ENCODE results near the gene CLDN9. TPM values are rescaled to one million over a fixed set of nuclear protein-coding genes. Genes with fewer than 3 reads are reported as not detected.

The CLDN9 gene
- total RNA-seq, 1 experiment from 2014 or later = not detected

- TF ChIP-seq EZH2 (IDR thresholded peaks at IDR 0.05; ENCODE audit: borderline replicate concordance, low read depth, low read length, poor library complexity, severe bottlenecking) = no peak
- TF ChIP-seq, protein P1, sequence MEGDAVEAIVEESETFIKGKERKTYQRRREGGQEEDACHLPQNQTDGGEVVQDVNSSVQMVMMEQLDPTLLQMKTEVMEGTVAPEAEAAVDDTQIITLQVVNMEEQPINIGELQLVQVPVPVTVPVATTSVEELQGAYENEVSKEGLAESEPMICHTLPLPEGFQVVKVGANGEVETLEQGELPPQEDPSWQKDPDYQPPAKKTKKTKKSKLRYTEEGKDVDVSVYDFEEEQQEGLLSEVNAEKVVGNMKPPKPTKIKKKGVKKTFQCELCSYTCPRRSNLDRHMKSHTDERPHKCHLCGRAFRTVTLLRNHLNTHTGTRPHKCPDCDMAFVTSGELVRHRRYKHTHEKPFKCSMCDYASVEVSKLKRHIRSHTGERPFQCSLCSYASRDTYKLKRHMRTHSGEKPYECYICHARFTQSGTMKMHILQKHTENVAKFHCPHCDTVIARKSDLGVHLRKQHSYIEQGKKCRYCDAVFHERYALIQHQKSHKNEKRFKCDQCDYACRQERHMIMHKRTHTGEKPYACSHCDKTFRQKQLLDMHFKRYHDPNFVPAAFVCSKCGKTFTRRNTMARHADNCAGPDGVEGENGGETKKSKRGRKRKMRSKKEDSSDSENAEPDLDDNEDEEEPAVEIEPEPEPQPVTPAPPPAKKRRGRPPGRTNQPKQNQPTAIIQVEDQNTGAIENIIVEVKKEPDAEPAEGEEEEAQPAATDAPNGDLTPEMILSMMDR (conservative IDR thresholded peaks at IDR 0.05; ENCODE audit: low read depth, low read length) = no peak
- Histone ChIP-seq H3K9me3 (ENCODE audit: low read depth, low read length, poor library complexity, severe bottlenecking) (no peaks in the 10 kb centered on the region), H3K4me1 (ENCODE audit: insufficient read depth, low read length, poor library complexity, severe bottlenecking) (peaks cover 4% of the 10 kb centered on the region), H3K27ac (ENCODE audit: low read depth, low read length, poor library complexity, severe bottlenecking) (no peak overlapping the region), H3K27me3 (replicated peaks; ENCODE audit: insufficient read depth, low read depth, low read length, poor library complexity) (peaks cover 87% of the 10 kb centered on the region), H3K4me3 (ENCODE audit: low read depth, low read length, poor library complexity, severe bottlenecking) (no peak overlapping the region), H3K36me3 (ENCODE audit: insufficient read depth, low read length, poor library complexity, severe bottlenecking) (no peaks in the 10 kb centered on the region)
- POLR2A ChIA-PET (ENCODE audit: low non-redundant PET) = no interaction called here
- DNase-seq (ENCODE audit: low spot score) = no peak
- intact Hi-C loops (cut with micrococcal nuclease; ENCODE audit: unreplicated experiment) = no loop called here
- BruUV-seq (replicated peaks) = no TSS peak
- CTCF ChIA-PET = interaction anchor here (1.0 kb wide), 1 partner anchor 19 kb away, joined by 4 read pairs; no protein-coding TSS in a partner anchor
Measured at GRCh38 chr16:3009568-3010390, 2.9 kb upstream of the CLDN9 start.

DNA sequence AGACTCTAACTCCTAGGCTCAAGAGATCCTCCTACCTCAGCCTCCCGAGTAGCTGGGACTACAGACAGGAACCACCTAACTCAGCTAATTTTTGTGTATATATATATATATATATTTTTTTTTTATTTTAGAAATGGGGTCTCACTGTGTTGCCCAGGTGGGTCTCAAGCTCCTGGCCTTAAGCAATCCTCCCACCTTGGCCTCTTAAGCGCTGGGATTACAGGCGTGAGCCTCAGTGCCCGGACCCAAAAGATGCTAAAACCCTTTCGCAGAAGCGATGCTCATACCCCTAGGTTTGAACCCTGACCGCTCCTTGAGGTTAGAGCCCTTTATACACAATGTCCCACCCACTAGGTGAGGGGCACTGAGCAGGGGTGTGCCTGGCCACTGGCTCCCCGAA lies 2.2 kb upstream of the CLDN9 start:
- no peaks in the 10 kb centered on the region for H3K9me3 ChIP-seq (ENCODE audit: low read depth, low read length, poor library complexity, severe bottlenecking)
- TF ChIP-seq EZH2 (IDR thresholded peaks at IDR 0.05; ENCODE audit: borderline replicate concordance, low read depth, low read length, poor library complexity, severe bottlenecking) = no peak
- TF ChIP-seq, protein P1 (conservative IDR thresholded peaks at IDR 0.05; ENCODE audit: low read depth, low read length) = no peak
- intact Hi-C loops (cut with micrococcal nuclease; ENCODE audit: unreplicated experiment) = no loop called here
- CTCF ChIA-PET = interaction anchor here (0.6 to 1.0 kb wide), 2 partner anchors 18 to 21 kb away, joined by 3 to 4 read pairs; no protein-coding TSS in a partner anchor
- peaks cover 4% of the 10 kb centered on the region for H3K4me1 ChIP-seq (ENCODE audit: insufficient read depth, low read length, poor library complexity, severe bottlenecking)
- no peak for DNase-seq (ENCODE audit: low spot score)
- POLR2A ChIA-PET (ENCODE audit: low non-redundant PET) = no interaction called here
- H3K27me3 ChIP-seq (replicated peaks; ENCODE audit: insufficient read depth, low read depth, low read length, poor library complexity) = peaks cover 80% of the 10 kb centered on the region
- H3K27ac ChIP-seq (ENCODE audit: low read depth, low read length, poor library complexity, severe bottlenecking) = no peak overlapping the region
- H3K4me3 ChIP-seq (ENCODE audit: low read depth, low read length, poor library complexity, severe bottlenecking) = no peak overlapping the region
- BruUV-seq (replicated peaks) = no TSS peak
- no peaks in the 10 kb centered on the region for H3K36me3 ChIP-seq (ENCODE audit: insufficient read depth, low read length, poor library complexity, severe bottlenecking)

DNA sequence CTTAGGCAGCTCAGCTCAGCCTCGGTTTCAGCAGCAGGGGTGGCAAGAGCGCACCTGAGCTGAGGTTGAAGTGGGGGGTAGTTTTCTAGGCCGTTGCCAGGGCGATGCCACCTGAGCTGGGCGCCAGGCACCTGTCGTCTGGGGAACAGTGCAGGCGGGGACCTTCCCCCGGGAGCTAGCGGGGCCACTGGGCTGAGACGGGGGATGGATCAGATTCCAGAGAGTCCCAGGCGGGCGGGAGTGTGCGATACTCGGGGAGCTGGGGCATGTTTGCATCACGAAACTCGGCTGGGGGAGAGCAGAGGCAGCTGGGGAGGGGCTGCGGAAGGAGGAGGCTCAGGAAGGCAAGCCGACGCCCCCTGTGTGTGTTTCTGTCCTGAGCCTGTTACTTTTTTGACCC lies 477 bp upstream of the CLDN9 start:
- Histone ChIP-seq H3K4me1 (ENCODE audit: insufficient read depth, low read length, poor library complexity, severe bottlenecking) (peaks cover 4% of the 10 kb centered on the region), H3K27ac (ENCODE audit: low read depth, low read length, poor library complexity, severe bottlenecking) (no peak overlapping the region), H3K27me3 (replicated peaks; ENCODE audit: insufficient read depth, low read depth, low read length, poor library complexity) (peaks cover 63% of the 10 kb centered on the region), H3K4me3 (ENCODE audit: low read depth, low read length, poor library complexity, severe bottlenecking) (no peak overlapping the region), H3K36me3 (ENCODE audit: insufficient read depth, low read length, poor library complexity, severe bottlenecking) (no peaks in the 10 kb centered on the region), H3K9me3 (ENCODE audit: low read depth, low read length, poor library complexity, severe bottlenecking) (no peaks in the 10 kb centered on the region)
- no peak for TF ChIP-seq EZH2 (IDR thresholded peaks at IDR 0.05; ENCODE audit: borderline replicate concordance, low read depth, low read length, poor library complexity, severe bottlenecking)
- TF ChIP-seq, protein P1 (conservative IDR thresholded peaks at IDR 0.05; ENCODE audit: low read depth, low read length) = no peak
- POLR2A ChIA-PET (ENCODE audit: low non-redundant PET) = interaction anchor here (0.6 kb wide), 1 partner anchor 8 kb away, joined by 8 read pairs; the partner anchor contains the start of gene TNFRSF12A
- BruUV-seq (replicated peaks) = no TSS peak
- intact Hi-C loops (cut with micrococcal nuclease; ENCODE audit: unreplicated experiment) = no loop called here
- DNase-seq (ENCODE audit: low spot score) = no peak
- CTCF ChIA-PET = no interaction called here

All from A673 (cell line).